IMR-90 (cell line): ENCODE results near the gene HYAL4.

Experiments used
- BHLHE40 ChIP-seq: fragments of 150-350 bp; IDR thresholded peaks from 2 replicates; pipeline ENCODE4 v1.6.1; 2016; ENCODE audit warnings: mild to moderate bottlenecking, low read depth, low read length
- CEBPB ChIP-seq: IDR thresholded peaks from 2 replicates; pipeline ENCODE4 v1.6.1; 2012; ENCODE audit warnings: low read depth, low read length, improper control_type of control experiment
- MXI1 ChIP-seq: IDR thresholded peaks from 2 replicates; pipeline ENCODE4 v1.6.1; 2012; ENCODE audit warnings: low read depth, mild to moderate bottlenecking, low read length, moderate library complexity, borderline replicate concordance
- NFE2L2 ChIP-seq: fragments of 150-350 bp; IDR thresholded peaks from 2 replicates; pipeline ENCODE4 v1.6.1; 2016; ENCODE audit warnings: low read depth, mild to moderate bottlenecking, low read length
- POLR2A ChIP-seq: IDR thresholded peaks from 2 replicates; pipeline ENCODE4 v1.6.1; 2012; ENCODE audit warnings: mild to moderate bottlenecking, low read depth, low read length
- RAD21 ChIP-seq: IDR thresholded peaks from 2 replicates; pipeline ENCODE4 v1.6.1; 2012; ENCODE audit warnings: low read length, improper control_type of control experiment
- RFX5 ChIP-seq: IDR thresholded peaks from 2 replicates; pipeline ENCODE4 v1.8.0; 2012; ENCODE audit warnings: low read depth, mild to moderate bottlenecking, low read length, moderate library complexity
- SMC3 ChIP-seq: fragments of 150-350 bp; IDR thresholded peaks from 2 replicates; pipeline ENCODE4 v1.6.1; 2016; ENCODE audit warnings: low read depth, mild to moderate bottlenecking, antibody characterized with exemption, low read length, moderate library complexity
- TF ChIP-seq, protein P1 (sequence below): conservative IDR thresholded peaks from 2 replicates; pipeline ENCODE4 v1.5.1; 2012; ENCODE audit warnings: mild to moderate bottlenecking, low read depth, low read length, improper control_type of control experiment

DNA sequence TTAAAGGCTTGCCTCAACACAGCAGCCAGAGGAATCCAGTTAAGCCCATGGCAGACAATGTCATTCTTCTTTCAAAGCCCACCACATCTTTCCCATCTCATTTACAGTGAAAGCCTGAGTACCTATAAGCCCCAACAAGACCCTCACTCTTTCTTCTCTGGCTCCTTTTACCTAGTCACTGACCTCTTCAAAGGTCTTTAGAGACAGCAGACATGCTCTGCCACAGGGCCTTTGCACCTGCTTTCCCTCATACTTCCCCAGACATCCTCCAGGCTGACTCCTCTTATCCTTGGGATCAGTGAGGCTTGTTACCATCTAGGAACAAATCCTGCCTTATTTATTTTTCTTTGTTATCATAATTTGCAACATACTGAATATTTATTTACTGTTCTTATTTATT, 17.8 kb downstream of the HYAL4 start:
- TF ChIP-seq RFX5 (no peak), SMC3 (no peak), CEBPB (no peak), RAD21 (no peak), POLR2A (no peak), MXI1 (no peak), BHLHE40 (no peak), NFE2L2 (no peak)
- TF ChIP-seq, protein P1, sequence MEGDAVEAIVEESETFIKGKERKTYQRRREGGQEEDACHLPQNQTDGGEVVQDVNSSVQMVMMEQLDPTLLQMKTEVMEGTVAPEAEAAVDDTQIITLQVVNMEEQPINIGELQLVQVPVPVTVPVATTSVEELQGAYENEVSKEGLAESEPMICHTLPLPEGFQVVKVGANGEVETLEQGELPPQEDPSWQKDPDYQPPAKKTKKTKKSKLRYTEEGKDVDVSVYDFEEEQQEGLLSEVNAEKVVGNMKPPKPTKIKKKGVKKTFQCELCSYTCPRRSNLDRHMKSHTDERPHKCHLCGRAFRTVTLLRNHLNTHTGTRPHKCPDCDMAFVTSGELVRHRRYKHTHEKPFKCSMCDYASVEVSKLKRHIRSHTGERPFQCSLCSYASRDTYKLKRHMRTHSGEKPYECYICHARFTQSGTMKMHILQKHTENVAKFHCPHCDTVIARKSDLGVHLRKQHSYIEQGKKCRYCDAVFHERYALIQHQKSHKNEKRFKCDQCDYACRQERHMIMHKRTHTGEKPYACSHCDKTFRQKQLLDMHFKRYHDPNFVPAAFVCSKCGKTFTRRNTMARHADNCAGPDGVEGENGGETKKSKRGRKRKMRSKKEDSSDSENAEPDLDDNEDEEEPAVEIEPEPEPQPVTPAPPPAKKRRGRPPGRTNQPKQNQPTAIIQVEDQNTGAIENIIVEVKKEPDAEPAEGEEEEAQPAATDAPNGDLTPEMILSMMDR, result no peak
